ENCODE results near the gene RPL37. TPM values are rescaled to one million over a fixed set of nuclear protein-coding genes. Genes with fewer than 3 reads are reported as not detected.

Gene RPL37
- total and polyA plus RNA-seq, 3 donors from 2014 or later, result 99.1 to 1,089 (median 174) TPM

- 90 to 95% methylated on average over 1 of the region's 1 CpG for WGBS, 2 donors
- intact Hi-C loops (cut with DNase I; ENCODE audit: low total_unique reads), result no loop called here
- H3K27me3 ChIP-seq, result no peaks in the 10 kb centered on the region
- H3K4me3 ChIP-seq, result no peak overlapping the region
- DNase-seq, result no peak
- no peak for TF ChIP-seq POLR2A (IDR thresholded peaks at IDR 0.05)
- TF ChIP-seq CTCF (IDR thresholded peaks at IDR 0.05), result no peak
- H3K9me3 ChIP-seq, result no peaks in the 10 kb centered on the region
- H3K27ac ChIP-seq, result no peak overlapping the region
- peaks cover 4% of the 10 kb centered on the region for H3K4me1 ChIP-seq
- H3K36me3 ChIP-seq (ENCODE audit: low read depth, missing control alignments), result no peaks in the 10 kb centered on the region
Measured at GRCh38 chr5:40778133-40778532, 56.9 kb downstream of the RPL37 start.

DNA sequence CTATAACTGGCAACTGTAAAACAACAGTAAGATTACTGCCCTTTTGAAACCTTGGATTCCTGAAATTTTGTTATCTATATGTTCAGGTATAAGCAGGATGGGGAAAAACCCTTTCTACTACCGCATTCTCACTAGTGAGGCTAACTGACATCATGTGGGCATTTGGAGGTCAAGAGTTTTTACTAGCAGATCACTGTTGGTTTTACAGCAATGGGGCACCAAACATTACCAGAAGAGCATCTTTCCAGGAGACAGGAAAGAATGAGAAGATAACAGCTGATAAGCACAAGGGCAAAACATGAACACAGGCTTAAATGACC is 58.4 kb downstream of the RPL37 start:
- Histone ChIP-seq H3K36me3 (ENCODE audit: low read depth, missing control alignments) (no peaks in the 10 kb centered on the region), H3K4me1 (no peaks in the 10 kb centered on the region), H3K27me3 (no peaks in the 10 kb centered on the region), H3K4me3 (no peak overlapping the region), H3K9me3 (no peaks in the 10 kb centered on the region), H3K27ac (no peak overlapping the region)
- intact Hi-C loops (cut with DNase I; ENCODE audit: low total_unique reads), result no loop called here
- TF ChIP-seq POLR2A (IDR thresholded peaks at IDR 0.05) (no peak), CTCF (IDR thresholded peaks at IDR 0.05) (no peak)
- WGBS, 2 donors, result 86 to 87% methylated on average over 1 of the region's 1 CpG
- no peak for DNase-seq

DNA sequence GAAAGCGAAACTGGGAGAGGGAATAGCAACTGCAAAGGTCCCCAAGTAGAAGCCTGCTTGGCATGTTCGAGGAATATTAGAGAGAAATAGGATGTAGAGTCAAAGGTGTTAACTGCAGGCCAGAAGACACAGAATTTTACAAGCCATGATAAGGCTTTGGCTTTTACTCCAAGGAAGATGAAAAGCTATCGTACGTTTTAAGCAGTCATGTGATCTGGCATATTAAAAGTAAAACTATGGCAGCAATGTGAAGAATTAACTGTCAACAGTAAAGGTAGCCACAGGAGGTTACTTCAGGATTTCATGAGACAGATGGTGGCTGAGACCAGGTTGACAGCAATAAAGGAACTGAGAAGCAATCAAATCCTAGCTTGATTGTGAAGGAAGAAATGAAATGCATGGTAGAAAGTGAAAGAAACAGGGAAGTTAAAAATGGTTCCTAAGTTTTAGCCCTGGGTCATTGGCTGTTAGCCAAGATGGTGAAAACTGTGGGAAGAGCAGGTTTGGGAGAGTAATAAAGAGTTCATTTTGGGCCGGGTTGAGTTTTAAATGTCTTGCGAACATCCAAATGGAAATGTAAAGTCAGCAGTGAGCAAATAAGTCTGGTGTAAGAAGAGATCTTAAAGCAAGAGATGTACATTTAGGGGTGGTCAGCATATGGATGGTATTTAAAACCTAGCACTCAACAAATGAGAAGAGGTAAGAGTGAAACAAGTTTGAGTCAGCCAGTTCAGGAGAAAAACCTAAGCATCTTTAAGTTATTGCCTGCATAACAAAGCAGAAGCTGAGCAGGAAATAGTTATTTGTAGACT is 59.0 kb downstream of the RPL37 start:
- Histone ChIP-seq H3K4me3 (no peak overlapping the region), H3K27ac (no peak overlapping the region), H3K9me3 (no peaks in the 10 kb centered on the region), H3K36me3 (ENCODE audit: low read depth, missing control alignments) (no peaks in the 10 kb centered on the region), H3K4me1 (no peaks in the 10 kb centered on the region), H3K27me3 (no peaks in the 10 kb centered on the region)
- intact Hi-C loops (cut with DNase I; ENCODE audit: low total_unique reads), result no loop called here
- no peak for DNase-seq
- TF ChIP-seq CTCF (IDR thresholded peaks at IDR 0.05), result no peak
- TF ChIP-seq POLR2A (IDR thresholded peaks at IDR 0.05), result no peak
- 65 to 70% methylated on average over 6 of the region's 6 CpGs for WGBS, 2 donors

Small RNAs within 50 kb of the gene (small RNA-seq; reads per million reads assigned to genes)
- gene RF00191 (0 reads per million in 2 donors), gene SNORD72 (20.1 to 40.6 reads per million in 2 donors)

Other genes with a start within 250 kb of the RPL37 start
- 10 to 100 TPM; 10.1 to 10.4 TPM for gene PTGER4, start 155.3 kb downstream of the RPL37 start, total RNA-seq
- 8.7 TPM for gene PTGER4, start 155.3 kb downstream of the RPL37 start, polyA plus RNA-seq (ENCODE audit: insufficient read depth, low read depth, low replicate concordance)
- gene TTC33, start 79.3 kb downstream of the RPL37 start, total RNA-seq, result 10 to 100 TPM; 14.7 to 15.2 TPM
- gene TTC33, start 79.3 kb downstream of the RPL37 start, polyA plus RNA-seq (ENCODE audit: insufficient read depth, low read depth, low replicate concordance), result 16.5 TPM
- gene PRKAA1, start 36.8 kb downstream of the RPL37 start, total RNA-seq, result 10 to 100 TPM; 81.7 to 92.8 TPM
- 144 TPM for gene PRKAA1, start 36.8 kb downstream of the RPL37 start, polyA plus RNA-seq (ENCODE audit: insufficient read depth, low read depth, low replicate concordance)
- 1 to 10 TPM; 3.1 to 4.8 TPM for gene CARD6, start 6.1 kb upstream of the RPL37 start, total RNA-seq
- 3.0 TPM for gene CARD6, start 6.1 kb upstream of the RPL37 start, polyA plus RNA-seq (ENCODE audit: insufficient read depth, low read depth, low replicate concordance)
- gene C7, start 74.3 kb upstream of the RPL37 start, total RNA-seq, result 100 to 1,000 TPM; 147 to 165 TPM
- 330 TPM for gene C7, start 74.3 kb upstream of the RPL37 start, polyA plus RNA-seq (ENCODE audit: insufficient read depth, low read depth, low replicate concordance)
- 10 to 100 TPM; 31.3 to 49.1 TPM for gene MROH2B, start 236.1 kb upstream of the RPL37 start, total RNA-seq
- 171 TPM for gene MROH2B, start 236.1 kb upstream of the RPL37 start, polyA plus RNA-seq (ENCODE audit: insufficient read depth, low read depth, low replicate concordance)